GM08714 (cell line): ENCODE data around the gene SEMA3C.

Experiments used
- H3K4me3 ChIP-seq: fragments of 200-500 bp; sonication (Bioruptor generic); 2 replicates; pipeline ENCODE4 v1.5.1; 2014; ENCODE audit warnings: mild to moderate bottlenecking, low read length, inconsistent platforms
- ZNF274 ChIP-seq: IDR thresholded peaks from 2 replicates; pipeline ENCODE4 v1.6.1; 2012; ENCODE audit warnings: mild to moderate bottlenecking, low read depth, low read length

Gene SEMA3C

DNA sequence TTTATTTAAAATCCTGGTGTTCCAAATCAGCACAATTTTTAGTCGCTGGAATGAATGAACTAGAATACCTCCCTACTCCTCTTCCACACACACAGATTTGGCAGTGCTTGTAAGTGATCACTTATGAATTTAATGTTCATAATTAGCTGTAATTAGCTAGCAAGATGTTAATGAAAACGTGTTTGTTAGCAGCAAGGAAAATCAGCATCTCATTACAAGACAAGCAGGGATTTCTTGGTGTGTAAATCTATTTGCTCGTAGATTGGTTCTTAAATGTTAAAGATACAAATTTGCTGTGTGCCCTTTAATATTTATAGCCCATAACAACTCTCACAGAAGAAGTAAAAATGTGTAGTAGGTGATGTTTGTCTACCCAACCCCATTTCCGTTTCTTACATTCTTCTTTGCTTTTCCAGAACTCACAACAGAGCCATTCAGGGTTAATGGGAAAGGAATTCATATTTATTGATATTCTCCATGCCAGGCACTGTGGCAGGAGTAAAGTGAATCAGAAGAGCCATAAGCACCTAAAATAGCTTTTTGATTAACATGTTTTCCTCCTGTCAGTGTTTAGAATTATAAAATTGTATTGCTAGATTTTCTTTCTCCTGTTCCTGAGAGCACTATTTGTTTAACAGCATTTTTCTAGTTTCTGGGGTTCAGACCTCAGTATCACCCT, 49.6 kb downstream of the SEMA3C start:
- no peak overlapping the region for H3K4me3 ChIP-seq
- no peak for TF ChIP-seq ZNF274

DNA sequence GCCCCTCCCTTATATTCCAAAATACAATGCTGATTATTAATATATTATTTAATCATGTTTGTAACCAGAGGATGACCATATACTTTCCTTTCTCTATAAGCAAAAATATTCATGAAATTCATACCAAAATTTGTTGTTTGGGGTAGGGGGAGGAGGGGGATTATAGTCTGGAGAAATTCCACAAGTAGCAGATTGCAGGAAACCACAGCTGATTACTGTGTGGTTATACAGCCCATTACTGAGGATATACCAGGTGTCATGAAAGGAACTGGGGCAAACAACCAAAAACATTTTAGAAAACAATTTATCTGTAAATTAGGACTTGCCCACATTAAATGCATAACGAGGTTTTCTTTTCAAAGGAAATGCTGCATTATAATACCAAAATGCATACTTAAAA, 50.3 kb downstream of the SEMA3C start:
- TF ChIP-seq ZNF274: no peak

DNA sequence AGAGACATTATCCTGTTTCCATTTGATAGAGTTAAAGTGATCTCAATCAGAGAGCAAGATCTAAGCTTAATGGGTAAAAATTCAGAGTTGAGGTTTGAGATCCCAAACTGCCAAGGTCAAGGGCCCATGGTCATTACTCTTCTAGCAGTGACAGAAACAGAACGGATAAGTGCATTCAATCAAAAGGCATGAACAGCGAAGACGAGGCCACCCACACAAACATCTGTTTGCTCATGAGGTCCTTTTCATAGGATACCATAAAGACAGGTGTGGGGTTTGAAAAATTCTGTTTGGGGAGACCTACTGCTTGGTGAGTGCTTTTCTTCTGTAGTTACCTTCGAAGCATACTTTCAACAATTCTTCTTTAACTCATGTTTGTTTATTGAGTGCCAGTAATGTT, 58.3 kb downstream of the SEMA3C start:
- H3K4me3 ChIP-seq: no peak overlapping the region
- no peak for TF ChIP-seq ZNF274

More for the DNA sequence above, 50.3 kb downstream of the SEMA3C start:
- H3K4me3 ChIP-seq: no peak overlapping the region

DNA sequence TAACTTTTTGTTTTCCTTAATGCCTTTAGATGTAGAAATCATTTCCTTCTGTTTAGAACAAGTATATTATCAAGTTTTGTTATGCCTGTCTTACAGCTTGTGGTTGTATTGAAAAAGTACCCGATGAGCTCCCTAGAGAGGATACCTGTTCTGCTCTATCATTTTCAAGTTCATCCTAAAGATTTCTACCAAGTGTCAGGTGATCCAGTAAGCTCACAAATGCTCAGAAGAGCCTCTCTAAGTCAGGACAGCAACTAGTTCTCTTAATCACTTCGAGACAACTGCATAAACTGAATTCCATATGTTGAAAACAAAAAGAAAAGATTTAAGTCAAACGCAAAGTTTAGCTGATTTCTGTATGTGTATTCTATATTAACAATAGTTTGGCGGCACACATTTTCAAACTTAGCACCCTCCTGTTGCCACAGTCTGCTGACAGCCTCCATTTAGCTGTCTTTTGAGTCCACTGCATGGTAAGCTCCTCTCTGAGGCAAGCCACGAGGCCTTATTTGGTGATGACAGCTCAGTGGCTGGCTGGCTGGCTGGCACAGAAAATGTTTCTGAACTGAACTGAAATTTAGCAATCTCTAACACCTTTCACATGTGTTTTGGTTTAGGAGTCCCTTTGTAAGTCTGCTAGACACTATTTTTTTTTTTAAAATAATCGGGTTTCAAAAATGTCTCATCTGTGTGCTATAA, 59.4 kb downstream of the SEMA3C start:
- TF ChIP-seq ZNF274: no peak

DNA sequence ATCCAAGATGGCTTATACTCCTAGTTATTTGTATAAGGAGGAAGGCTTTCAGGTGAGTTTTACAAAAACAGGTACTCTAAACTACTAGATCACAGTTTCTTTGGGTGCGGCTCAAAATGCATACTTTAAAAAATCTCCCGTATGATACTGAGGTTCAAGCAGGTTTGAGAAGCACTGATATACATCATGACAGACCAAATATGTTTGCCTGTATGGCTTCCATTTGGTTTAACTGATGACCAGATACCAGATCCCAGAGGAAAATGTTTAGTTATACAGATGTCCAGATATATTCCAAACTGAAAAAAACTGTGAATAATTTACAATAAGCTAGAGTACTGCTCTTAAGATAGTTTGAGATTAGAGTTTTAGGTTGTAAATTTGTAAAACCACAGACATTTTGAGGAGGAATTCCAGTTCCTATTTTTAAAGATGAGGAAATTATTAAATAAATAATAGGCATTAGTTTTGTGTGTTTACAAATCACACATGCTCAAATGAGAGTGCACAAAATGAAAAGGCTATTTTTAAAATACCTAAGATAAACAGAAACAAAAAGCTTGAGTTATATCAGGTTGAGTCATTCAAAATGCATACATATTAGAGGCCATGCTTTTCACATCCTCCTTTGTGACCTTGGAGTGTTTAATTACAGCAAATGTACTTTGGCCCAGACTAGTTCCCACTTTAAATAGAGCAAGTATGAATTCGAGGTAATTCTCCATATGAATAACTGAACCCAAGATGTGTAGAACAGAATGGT, 60.5 kb downstream of the SEMA3C start:
- no peak overlapping the region for H3K4me3 ChIP-seq
- TF ChIP-seq ZNF274: no peak

More for the DNA sequence above, 59.4 kb downstream of the SEMA3C start:
- H3K4me3 ChIP-seq: no peak overlapping the region

DNA sequence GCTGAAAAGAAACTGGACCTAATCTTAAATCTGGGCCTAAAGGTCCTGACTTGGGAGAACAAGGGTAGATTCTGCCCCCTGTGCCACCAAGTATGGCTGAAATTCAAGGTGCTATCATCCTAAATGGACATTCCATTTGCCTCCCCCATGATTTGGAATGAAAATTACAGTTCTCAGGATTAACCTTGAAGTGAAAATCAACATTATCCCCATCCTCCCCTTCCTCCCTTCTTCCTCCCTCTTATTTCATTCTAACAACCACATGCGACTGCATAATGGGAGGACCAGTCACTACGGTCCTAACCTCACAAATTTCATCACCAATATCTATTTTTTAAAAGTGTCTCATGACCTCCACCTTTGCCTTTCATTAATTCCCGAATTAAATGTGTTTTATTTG, 62.1 kb downstream of the SEMA3C start:
- H3K4me3 ChIP-seq: no peak overlapping the region
- TF ChIP-seq ZNF274: no peak

DNA sequence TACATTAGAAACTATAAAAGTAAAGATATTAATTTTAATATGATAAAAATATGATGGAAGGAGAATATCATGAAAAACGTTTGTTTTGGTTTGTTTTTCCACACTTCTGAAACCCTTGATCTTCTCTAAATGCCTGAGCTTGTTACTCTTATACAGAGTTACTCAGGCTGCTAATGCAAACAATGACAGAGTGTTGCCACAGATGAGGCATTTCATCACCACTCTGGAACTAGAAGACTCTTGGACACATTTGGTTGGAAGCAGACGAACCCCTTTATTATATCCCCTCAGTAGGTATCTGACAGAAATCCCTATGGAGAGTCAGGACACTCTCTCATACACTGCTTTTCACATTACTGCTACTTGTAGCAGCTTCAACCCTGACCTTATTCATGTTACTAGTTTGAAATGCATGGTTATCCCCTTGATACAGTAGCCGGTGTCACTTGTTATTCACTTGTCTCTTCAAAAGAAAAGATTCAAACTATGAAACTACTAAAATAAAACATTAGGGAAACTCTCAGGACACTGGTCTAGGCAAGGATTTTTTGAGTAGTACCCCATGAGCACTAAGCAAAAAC, 66.9 kb downstream of the SEMA3C start:
- H3K4me3 ChIP-seq: no peak overlapping the region
- no peak for TF ChIP-seq ZNF274

DNA sequence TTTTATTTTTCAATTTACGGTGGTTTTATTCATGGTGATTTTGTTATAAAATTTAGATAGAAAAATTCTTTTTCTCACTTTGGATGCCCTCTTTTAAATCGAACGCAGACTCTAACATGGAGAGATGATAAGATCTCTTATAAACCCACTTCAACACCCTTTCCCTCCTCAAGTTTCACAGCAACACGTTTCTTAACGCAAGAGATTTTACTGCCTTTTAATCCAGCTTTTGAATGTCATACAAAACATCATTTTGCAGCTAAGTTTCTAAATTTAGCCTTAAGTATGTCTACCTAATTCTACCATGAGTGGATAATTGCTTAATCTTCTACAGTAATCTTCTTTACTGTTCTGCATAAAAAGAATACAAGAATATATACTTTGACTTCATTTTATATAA, 70.0 kb downstream of the SEMA3C start:
- no peak overlapping the region for H3K4me3 ChIP-seq

DNA sequence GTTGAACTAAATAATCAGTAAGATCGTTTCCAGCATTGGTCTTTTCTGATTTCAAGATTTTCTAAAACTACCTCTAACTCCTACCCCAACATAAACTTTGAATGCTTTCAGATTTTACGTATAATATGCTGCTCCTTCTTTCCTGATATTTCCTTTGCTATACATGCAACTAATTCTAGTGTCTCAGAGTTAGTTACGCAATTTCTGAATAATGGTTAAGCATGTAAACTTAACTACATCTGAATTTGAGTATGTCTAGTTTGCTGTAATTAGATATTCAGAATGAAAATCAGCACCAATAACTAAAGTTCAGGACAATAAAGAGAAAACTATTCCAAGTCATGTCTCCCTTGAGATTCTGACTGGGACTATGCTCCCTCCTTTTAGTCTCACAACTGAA, 71.0 kb downstream of the SEMA3C start:
- TF ChIP-seq ZNF274: no peak
- no peak overlapping the region for H3K4me3 ChIP-seq

More for the DNA sequence above, 70.0 kb downstream of the SEMA3C start:
- TF ChIP-seq ZNF274: no peak

DNA sequence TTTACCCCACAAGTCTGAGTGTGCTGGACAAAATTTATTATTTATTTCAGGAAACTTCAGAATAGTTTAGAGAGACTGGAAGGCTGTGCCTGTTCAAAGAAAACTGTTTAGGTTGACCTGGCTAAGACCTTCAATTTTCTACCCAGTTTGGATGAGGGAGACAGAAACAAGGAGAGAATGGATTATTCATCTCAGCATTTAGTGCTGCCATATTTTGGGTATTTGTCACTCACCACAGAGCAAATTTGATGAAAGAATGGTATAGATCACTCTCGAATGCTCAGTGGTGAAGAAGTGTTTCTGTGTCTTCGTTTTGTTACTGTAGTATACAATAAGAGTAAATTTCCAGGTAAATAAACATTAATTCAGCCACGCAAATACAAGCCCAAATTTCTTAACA, 71.8 kb downstream of the SEMA3C start:
- no peak overlapping the region for H3K4me3 ChIP-seq
- TF ChIP-seq ZNF274: no peak

DNA sequence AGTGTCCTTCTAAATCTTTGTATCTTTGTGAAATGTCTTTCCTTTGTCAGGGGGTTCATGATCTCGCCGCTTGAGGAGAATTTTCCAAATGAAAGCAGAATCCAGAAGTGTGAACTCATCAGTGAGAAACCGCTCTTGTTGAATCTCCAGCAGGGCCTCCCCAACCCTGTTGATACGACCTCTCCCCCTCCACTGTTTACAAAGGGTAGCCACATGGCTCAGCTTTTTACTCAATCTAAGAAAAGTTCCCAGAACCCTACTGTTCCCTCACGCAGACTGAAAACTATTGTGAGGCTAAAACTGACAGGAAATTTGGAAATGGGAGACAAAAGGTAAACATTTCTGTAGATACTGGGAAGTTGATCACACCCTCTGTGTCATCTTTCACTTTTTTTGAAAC, 73.9 kb downstream of the SEMA3C start:
- TF ChIP-seq ZNF274: no peak

DNA sequence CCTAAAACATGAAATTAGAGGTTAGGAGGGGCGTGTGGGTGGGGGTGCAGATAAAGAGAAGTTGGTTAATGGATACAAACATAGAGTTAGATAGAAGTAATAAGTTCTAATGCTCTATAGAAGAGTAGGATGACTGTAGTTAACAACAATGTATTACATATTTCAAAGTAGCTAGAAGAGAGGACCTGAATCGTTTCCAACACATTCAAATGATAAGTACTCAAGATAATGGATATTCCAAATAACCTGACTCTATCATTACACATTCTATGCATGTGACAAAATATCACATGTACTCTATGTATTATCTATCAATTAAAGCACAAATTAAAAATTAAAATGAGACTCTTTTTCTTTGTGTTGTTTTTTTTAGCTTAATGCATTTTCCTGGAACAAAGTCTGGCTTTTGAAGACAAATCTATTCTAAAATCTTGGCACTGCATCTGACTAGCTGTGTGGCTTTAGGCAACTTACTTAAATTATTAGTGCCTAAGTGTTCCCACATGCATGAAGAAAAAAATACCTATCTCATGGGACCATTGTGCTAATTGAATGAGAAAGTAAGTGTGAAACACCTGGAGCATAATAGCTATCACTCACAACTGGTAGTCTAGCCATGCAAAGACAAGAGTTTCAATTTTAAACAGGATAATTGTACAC, 75.7 kb downstream of the SEMA3C start:
- no peak overlapping the region for H3K4me3 ChIP-seq
- TF ChIP-seq ZNF274: no peak

More for the DNA sequence above, 73.9 kb downstream of the SEMA3C start:
- H3K4me3 ChIP-seq: no peak overlapping the region

DNA sequence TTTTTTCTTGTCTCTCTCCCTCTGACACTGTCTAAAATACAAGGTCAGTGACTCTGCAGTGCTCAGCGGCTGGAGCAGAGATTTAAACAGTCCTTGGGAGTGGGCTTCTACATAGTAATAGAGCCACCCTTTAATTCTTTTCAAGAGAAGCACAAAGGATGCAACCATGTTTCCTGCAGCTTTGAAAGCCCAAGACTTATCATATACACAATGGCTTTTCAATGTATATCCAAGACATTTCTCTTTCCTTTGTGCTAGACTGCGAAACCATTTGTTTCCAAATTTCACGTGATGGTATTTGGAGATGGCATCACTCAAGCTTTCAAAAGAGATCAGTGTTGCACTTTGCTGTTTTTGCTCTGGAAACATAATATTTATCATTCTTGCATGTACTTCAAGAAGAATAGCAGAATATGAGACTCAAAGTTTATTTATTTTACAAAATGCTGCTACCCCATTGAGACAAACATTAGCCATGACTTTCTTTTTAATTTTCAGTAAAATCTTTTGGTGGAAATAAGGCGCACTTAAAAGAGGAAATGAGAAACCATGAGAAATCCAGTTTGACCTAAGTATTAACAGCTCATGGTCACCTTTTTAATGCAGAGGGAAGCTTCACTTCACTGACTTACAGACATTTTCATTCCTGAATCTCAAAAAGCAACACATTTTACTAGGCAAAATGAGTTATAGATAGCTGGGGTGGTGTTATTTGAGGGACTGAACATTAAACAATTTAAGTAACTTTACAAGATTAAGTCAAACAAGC, 76.6 kb downstream of the SEMA3C start:
- no peak for TF ChIP-seq ZNF274

DNA sequence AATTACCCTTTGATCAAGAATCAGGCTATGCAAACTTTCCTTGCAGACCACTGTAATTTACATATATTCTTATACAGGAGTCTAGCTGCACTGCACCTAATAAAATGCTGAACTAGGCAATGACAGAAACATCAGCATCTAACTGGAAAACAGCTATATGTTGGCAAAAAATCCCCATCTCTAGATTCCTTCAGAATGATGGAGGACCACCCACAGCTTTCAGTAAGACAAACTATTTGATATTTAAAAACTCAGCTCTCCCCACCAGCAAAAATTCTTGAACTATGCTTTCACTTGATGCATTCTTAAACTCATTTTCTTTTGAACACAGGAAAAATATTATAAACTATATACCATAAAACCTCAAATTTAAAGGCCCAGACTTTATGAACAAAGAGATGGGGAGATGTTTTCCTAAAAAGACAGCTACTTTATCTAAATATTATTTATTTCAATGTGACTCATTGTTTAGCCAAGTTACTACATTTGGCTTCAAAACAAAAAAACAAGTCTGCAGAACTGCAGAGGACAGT, 77.4 kb downstream of the SEMA3C start:
- H3K4me3 ChIP-seq: no peak overlapping the region
- no peak for TF ChIP-seq ZNF274

More for the DNA sequence above, 76.6 kb downstream of the SEMA3C start:
- H3K4me3 ChIP-seq: no peak overlapping the region
